ENCODE data around the gene GPALPP1. TPM values are rescaled to one million over a fixed set of nuclear protein-coding genes. Genes with fewer than 3 reads are reported as not detected.
A peak's percentile ranks its signal among the peaks of the same experiment; 100 is the strongest.
"Not testable (repeated sequence)": the region's sequence is repeated elsewhere in the genome, so short reads cannot be mapped to it uniquely, and the experiment has no call there.

Gene GPALPP1
- total RNA-seq, 1 donor from 2014 or later: 32.9 TPM

GRCh38 chr13:45055902-45056648, 66.7 kb downstream of the GPALPP1 start:
- peaks cover 5% of the 10 kb centered on the region for H3K27me3 Mint-ChIP-seq (ENCODE audit: low read depth)
- no peak overlapping the region for H3K4me3 Mint-ChIP-seq
- no peaks in the 10 kb centered on the region for H3K4me1 Mint-ChIP-seq
- H3K36me3 Mint-ChIP-seq (ENCODE audit: low read depth): no peaks in the 10 kb centered on the region
- DNase-seq (ENCODE audit: low read depth, low spot score): no peak
- H3K27ac Mint-ChIP-seq (ENCODE audit: unreplicated experiment): no peak overlapping the region
- H3K9me3 Mint-ChIP-seq: no peaks in the 10 kb centered on the region
- no peak for TF ChIP-seq CTCF (conservative IDR thresholded peaks at IDR 0.05)

GRCh38 chr13:45060062-45060461, 70.7 kb downstream of the GPALPP1 start:
- Mint-ChIP-seq H3K36me3 (ENCODE audit: low read depth) (no peaks in the 10 kb centered on the region), H3K9me3 (no peaks in the 10 kb centered on the region), H3K27ac (ENCODE audit: unreplicated experiment) (peak overlapping the region; percentile 65), H3K4me3 (no peak overlapping the region), H3K27me3 (ENCODE audit: low read depth) (peaks cover 5% of the 10 kb centered on the region), H3K4me1 (no peaks in the 10 kb centered on the region)
- DNase-seq (ENCODE audit: low read depth, low spot score): no peak
- TF ChIP-seq CTCF (conservative IDR thresholded peaks at IDR 0.05): no peak

GRCh38 chr13:45063261-45063860, 74.0 kb downstream of the GPALPP1 start:
- Mint-ChIP-seq H3K4me3 (no peak overlapping the region), H3K27me3 (ENCODE audit: low read depth) (peaks cover 5% of the 10 kb centered on the region), H3K36me3 (ENCODE audit: low read depth) (no peaks in the 10 kb centered on the region), H3K27ac (ENCODE audit: unreplicated experiment) (no peak overlapping the region), H3K4me1 (no peaks in the 10 kb centered on the region), H3K9me3 (no peaks in the 10 kb centered on the region)
- no peak for DNase-seq (ENCODE audit: low read depth, low spot score)
- TF ChIP-seq CTCF (conservative IDR thresholded peaks at IDR 0.05): no peak

GRCh38 chr13:45063889-45064288, 74.6 kb downstream of the GPALPP1 start:
- H3K4me3 Mint-ChIP-seq; H3K36me3 Mint-ChIP-seq (ENCODE audit: low read depth); H3K27me3 Mint-ChIP-seq (ENCODE audit: low read depth): not testable (repeated sequence)

GRCh38 chr13:45064889-45065288, 75.6 kb downstream of the GPALPP1 start:
- Mint-ChIP-seq H3K27ac (ENCODE audit: unreplicated experiment) (no peak overlapping the region), H3K4me1 (no peaks in the 10 kb centered on the region), H3K4me3 (no peak overlapping the region), H3K36me3 (ENCODE audit: low read depth) (no peaks in the 10 kb centered on the region), H3K27me3 (ENCODE audit: low read depth) (peaks cover 5% of the 10 kb centered on the region), H3K9me3 (no peaks in the 10 kb centered on the region)
- no peak for TF ChIP-seq CTCF (conservative IDR thresholded peaks at IDR 0.05)
- no peak for DNase-seq (ENCODE audit: low read depth, low spot score)

More at GRCh38 chr13:45063889-45064288, 74.6 kb downstream of the GPALPP1 start:
- not testable (repeated sequence) for H3K27ac Mint-ChIP-seq (ENCODE audit: unreplicated experiment); H3K9me3 Mint-ChIP-seq; DNase-seq (ENCODE audit: low read depth, low spot score); H3K4me1 Mint-ChIP-seq

Data from neural crest cell (in vitro differentiated cells).